Loucy (cell line): ENCODE measurements around the gene MRPL28.
"Not testable (repeated sequence)": the region's sequence is repeated elsewhere in the genome, so short reads cannot be mapped to it uniquely, and the experiment has no call there.

Experiments
- H2AFZ ChIP-seq: fragments of 200-600 bp; sonication (generic); 2 replicates; pipeline ENCODE4 v1.6.0; 2016; ENCODE audit warnings: antibody characterized with exemption, mild to moderate bottlenecking, low read length, moderate library complexity
- H3F3A ChIP-seq: fragments of 200-600 bp; 2 replicates; pipeline ENCODE4 v1.6.0; 2016; ENCODE audit warnings: antibody characterized with exemption, low read depth, mild to moderate bottlenecking
- H3K27me3 ChIP-seq: fragments of 200-600 bp; sonication (generic); 2 replicates; pipeline ENCODE4 v1.6.1; 2014; ENCODE audit warnings: low read length, mild to moderate bottlenecking; ENCODE audit not compliant: insufficient read depth, poor library complexity, severe bottlenecking
- H3K36me3 ChIP-seq: fragments of 200-600 bp; sonication (generic); 2 replicates; pipeline ENCODE4 v1.6.1; 2016; ENCODE audit warnings: low read length; ENCODE audit not compliant: insufficient read depth
- H3K4me1 ChIP-seq: fragments of 200-600 bp; sonication (generic); 2 replicates; pipeline ENCODE4 v1.5.1; 2014; ENCODE audit warnings: low read length, mild to moderate bottlenecking; ENCODE audit not compliant: insufficient read depth, poor library complexity, severe bottlenecking
- H3K4me2 ChIP-seq: fragments of 200-600 bp; sonication (generic); 2 replicates; pipeline ENCODE4 v1.6.0; 2014; ENCODE audit warnings: antibody characterized with exemption, low read length, low read depth, mild to moderate bottlenecking; ENCODE audit not compliant: poor library complexity, severe bottlenecking
- H3K4me3 ChIP-seq: fragments of 200-600 bp; sonication (generic); 2 replicates; pipeline ENCODE4 v1.5.1; 2014; ENCODE audit warnings: low read length, mild to moderate bottlenecking, mixed read lengths; ENCODE audit not compliant: poor library complexity, severe bottlenecking
- H3K79me2 ChIP-seq: fragments of 200-600 bp; sonication (generic); 2 replicates; pipeline ENCODE4 v1.6.1; 2014; ENCODE audit warnings: low read length; ENCODE audit not compliant: insufficient read depth
- H3K9ac ChIP-seq: fragments of 200-600 bp; sonication (generic); 2 replicates; pipeline ENCODE4 v1.6.0; 2014; ENCODE audit warnings: mild to moderate bottlenecking, low read depth, low read length, moderate library complexity; ENCODE audit not compliant: poor library complexity, severe bottlenecking
- H3K9me2 ChIP-seq: fragments of 200-600 bp; sonication (generic); replicated peaks from 2 replicates; pipeline ENCODE4 v1.6.1; 2016; ENCODE audit warnings: low read depth, low read length, mixed read lengths
- H3K9me3 ChIP-seq: fragments of 200-600 bp; sonication (generic); 2 replicates; pipeline ENCODE4 v1.6.1; 2014; ENCODE audit warnings: mild to moderate bottlenecking, antibody characterized with exemption, low read length, low read depth; ENCODE audit not compliant: insufficient read depth
- H4K20me1 ChIP-seq: fragments of 200-600 bp; sonication (generic); 2 replicates; pipeline ENCODE4 v1.6.0; 2014; ENCODE audit warnings: antibody characterized with exemption, low read length, mild to moderate bottlenecking; ENCODE audit not compliant: insufficient read depth, poor library complexity, severe bottlenecking
- CTCF ChIP-seq: fragments of 200-600 bp; sonication (generic); conservative IDR thresholded peaks from 2 replicates; pipeline ENCODE4 v1.5.1; 2014; ENCODE audit warnings: mild to moderate bottlenecking, antibody characterized with exemption, low read length
- EZH2phosphoT487 ChIP-seq: fragments of 200-600 bp; IDR thresholded peaks from 2 replicates; pipeline ENCODE4 v1.6.1; 2018; ENCODE audit warnings: antibody characterized with exemption, mild to moderate bottlenecking, moderate library complexity, borderline replicate concordance

Gene MRPL28

GRCh38 chr16:370443-370842 is at the start of gene MRPL28:
MRPL28 (minus strand) TSS chr16:370538; CDS start chr16:370218, 320 bp downstream.
- no peaks in the 10 kb centered on the region for H3K9me2 ChIP-seq
- H3K27me3 ChIP-seq, result no peaks in the 10 kb centered on the region
- no peaks in the 10 kb centered on the region for H3K4me1 ChIP-seq
- H3K9me3 ChIP-seq, result no peaks in the 10 kb centered on the region
- no peak within 1 kb of the TSS; the same call in 1 of the 2 replicates for H2AFZ ChIP-seq
- no peaks in the 10 kb centered on the region; the same call in 1 of the 2 replicates for H3K36me3 ChIP-seq
- H3K79me2 ChIP-seq, result peaks cover 6% of the 10 kb centered on the region; the same call in 1 of the 2 replicates
- H4K20me1 ChIP-seq, result no peaks in the 10 kb centered on the region
- peak within 1 kb of the TSS; percentile 69 for H3K4me3 ChIP-seq
- peak within 1 kb of the TSS; percentile 81 for H3K9ac ChIP-seq
- H3K4me2 ChIP-seq, result peak within 1 kb of the TSS; percentile 86
- TF ChIP-seq EZH2phosphoT487 (no peak), CTCF (no peak)
- H3F3A ChIP-seq, result no peaks in the 10 kb centered on the region

GRCh38 chr16:415170-415498 is 44.8 kb upstream of the MRPL28 start:
- H3K4me3 ChIP-seq, H3K36me3 ChIP-seq, H2AFZ ChIP-seq, H3K9me2 ChIP-seq, H3K4me2 ChIP-seq, H3K79me2 ChIP-seq, H3K9me3 ChIP-seq, H3K27me3 ChIP-seq, H3F3A ChIP-seq, H3K4me1 ChIP-seq, H3K9ac ChIP-seq, H4K20me1 ChIP-seq: not testable (repeated sequence)

GRCh38 chr16:414395-415169 is 44.2 kb upstream of the MRPL28 start:
- no peaks in the 10 kb centered on the region for H3K4me1 ChIP-seq
- no peaks in the 10 kb centered on the region for H3K9me3 ChIP-seq
- H3K4me2 ChIP-seq, result no peak overlapping the region
- no peak overlapping the region for H2AFZ ChIP-seq
- H3K79me2 ChIP-seq, result no peaks in the 10 kb centered on the region
- H3K36me3 ChIP-seq, result no peaks in the 10 kb centered on the region
- H3K4me3 ChIP-seq, result no peak overlapping the region
- H3K9me2 ChIP-seq, result no peaks in the 10 kb centered on the region
- no peaks in the 10 kb centered on the region for H3F3A ChIP-seq
- H3K9ac ChIP-seq, result no peak overlapping the region
- H4K20me1 ChIP-seq, result no peaks in the 10 kb centered on the region
- TF ChIP-seq CTCF (no peak), EZH2phosphoT487 (no peak)
- no peaks in the 10 kb centered on the region for H3K27me3 ChIP-seq
